Measurements from ENCODE around the gene RPP21.

GRCh38 chr6:30345852-30346251, 896 bp downstream of the RPP21 start:
- TF ChIP-seq CTCF (IDR thresholded peaks at IDR 0.05) (no peak), POLR2A (IDR thresholded peaks at IDR 0.05) (no peak)
